COR-L47 (cell line): ENCODE measurements around the gene DAPL1.
A peak's percentile ranks its signal among the peaks of the same experiment; 100 is the strongest.
"Not testable (repeated sequence)": the region's sequence is repeated elsewhere in the genome, so short reads cannot be mapped to it uniquely, and the experiment has no call there.

Experiments
- DNase-seq: peaks from one replicate; lab custom pipeline; 2025; lab: John Stamatoyannopoulos, UW

The DAPL1 gene

GRCh38 chr2:158823486-158824237, 28.5 kb downstream of the DAPL1 start:
- no peak for DNase-seq

GRCh38 chr2:158825021-158825420, 29.9 kb downstream of the DAPL1 start:
- DNase-seq = no peak

GRCh38 chr2:158826965-158827364, 31.8 kb downstream of the DAPL1 start:
- DNase-seq = no peak

- DNase-seq = no peak
These were observed 33.5 kb downstream of the DAPL1 start for GRCh38 chr2:158828378-158829164.

- no peak for DNase-seq
These were observed 34.0 kb downstream of the DAPL1 start for GRCh38 chr2:158829167-158829566.

GRCh38 chr2:158830201-158830600, 35.1 kb downstream of the DAPL1 start:
- DNase-seq = no peak

GRCh38 chr2:158835431-158835830, 40.3 kb downstream of the DAPL1 start:
- no peak for DNase-seq

- no peak for DNase-seq
These were observed 42.5 kb downstream of the DAPL1 start for GRCh38 chr2:158837645-158838044.

- DNase-seq = no peak
These were observed 46.7 kb downstream of the DAPL1 start for GRCh38 chr2:158841850-158842249.

- no peak for DNase-seq
These were observed 50.3 kb downstream of the DAPL1 start for GRCh38 chr2:158845444-158845843.

GRCh38 chr2:158845859-158846258, 50.7 kb downstream of the DAPL1 start:
- DNase-seq = peak; percentile 38

GRCh38 chr2:158847526-158847925, 52.4 kb downstream of the DAPL1 start:
- DNase-seq = not testable (repeated sequence)

- DNase-seq = not testable (repeated sequence)
These were observed 53.2 kb downstream of the DAPL1 start for GRCh38 chr2:158848031-158848970.

- not testable (repeated sequence) for DNase-seq
These were observed 65.1 kb downstream of the DAPL1 start for GRCh38 chr2:158860179-158860578.

GRCh38 chr2:158861626-158862025, 66.5 kb downstream of the DAPL1 start:
- not testable (repeated sequence) for DNase-seq

- not testable (repeated sequence) for DNase-seq
These were observed 70.4 kb downstream of the DAPL1 start for GRCh38 chr2:158865469-158865868.
